ENCODE data around the gene XRRA1.

XRRA1 gene

DNA sequence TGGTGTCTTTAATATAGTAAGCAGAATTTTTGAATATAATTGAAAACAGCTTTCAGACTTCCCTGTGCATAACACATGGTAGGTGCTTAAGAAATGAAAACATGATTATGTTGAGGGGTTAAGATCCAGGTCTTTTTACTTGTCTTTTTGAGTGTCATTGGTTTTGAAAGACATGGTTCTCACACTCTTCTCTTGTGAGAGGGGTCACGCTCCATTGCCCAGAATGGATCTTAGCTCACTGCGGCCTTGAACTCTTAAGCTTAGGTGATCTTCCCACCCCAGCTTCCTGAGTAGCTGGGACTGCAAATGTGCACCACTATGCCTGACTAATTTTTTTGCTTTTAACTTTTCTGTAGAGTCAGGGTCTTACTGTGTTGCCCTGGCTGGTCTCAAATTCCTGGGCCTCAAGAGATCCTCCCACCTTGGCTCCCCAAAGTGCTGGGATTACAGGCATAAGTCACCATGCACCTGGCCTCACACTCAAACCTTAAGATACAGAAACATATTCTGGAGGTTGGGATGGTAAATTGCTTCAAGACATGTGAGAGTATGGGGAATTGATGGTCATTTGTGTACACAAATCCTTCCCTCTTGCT, 1.6 kb upstream of the XRRA1 start:
- no peak for DNase-seq

DNA sequence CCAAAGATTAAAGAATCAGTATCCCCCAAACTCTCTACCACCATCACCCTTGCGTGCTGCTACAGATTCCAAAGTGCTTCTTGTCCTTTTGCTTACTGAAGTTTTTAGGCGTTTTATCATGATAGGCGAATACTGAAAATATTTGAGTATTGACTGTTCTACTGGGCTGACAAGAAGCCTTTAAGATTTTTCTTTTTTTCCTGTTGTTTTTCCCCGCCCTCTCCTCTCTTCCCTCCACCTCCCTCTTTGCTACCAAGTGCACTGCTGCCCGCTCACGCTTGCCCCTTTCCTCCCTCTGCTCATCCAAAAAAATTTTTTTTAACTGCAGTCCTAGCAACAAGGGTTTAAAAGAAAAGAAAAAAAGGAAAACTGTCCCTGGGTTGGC, 854 bp upstream of the XRRA1 start:
- DNase-seq = peak; percentile 12

DNA sequence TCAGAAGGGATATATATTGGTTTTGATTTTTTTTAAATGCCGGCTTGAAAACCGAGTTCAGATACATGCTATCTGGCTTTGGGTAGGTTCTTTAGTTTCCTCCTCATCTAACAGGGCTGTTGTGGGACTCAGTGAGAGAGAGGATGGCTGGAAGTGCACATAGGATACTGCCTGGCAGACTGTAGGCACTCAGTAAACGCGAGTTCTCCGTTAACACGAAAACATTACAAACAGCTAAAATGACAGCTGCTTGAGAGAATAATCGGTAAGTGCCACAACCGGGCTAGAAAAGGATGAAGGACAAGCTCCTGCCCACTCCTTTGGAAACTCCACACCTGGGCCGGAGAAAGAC, 369 bp downstream of the XRRA1 start:
- no peak for DNase-seq

DNA sequence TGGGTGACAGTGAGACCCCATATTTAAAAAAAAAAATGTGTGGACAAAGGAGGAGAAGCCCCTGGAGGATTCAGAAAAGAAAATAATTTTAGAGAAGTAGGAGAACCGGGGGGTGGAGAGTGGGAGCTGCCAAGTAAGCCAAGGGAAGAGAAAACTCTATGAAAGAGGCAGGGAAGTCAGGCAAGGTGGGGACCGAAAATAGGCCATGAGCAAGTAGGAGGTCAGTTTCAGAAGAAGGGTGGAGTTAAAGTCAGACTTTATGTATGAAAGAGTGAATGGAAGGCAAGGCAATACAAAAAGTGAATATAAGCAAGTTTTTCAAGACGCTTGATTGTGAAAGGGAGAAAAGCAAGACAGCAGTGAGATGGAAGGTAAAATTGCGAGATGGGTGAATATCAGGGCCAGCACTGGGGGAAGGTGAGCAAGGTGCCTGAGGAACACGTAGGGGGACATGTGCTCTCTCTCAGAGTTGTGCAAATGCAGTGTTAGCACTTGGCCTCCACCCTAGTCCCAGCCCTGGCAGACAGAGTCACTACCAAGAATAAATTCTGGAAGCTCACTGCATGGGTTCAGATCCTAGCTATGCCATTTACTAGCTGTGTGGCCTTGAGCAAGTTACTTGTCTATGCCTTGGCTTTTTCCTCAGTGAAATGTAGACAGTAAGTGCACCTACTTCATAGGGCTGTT, 6.7 kb downstream of the XRRA1 start:
- no peak for DNase-seq

GRCh38 chr11:74941492-74941891, 7.4 kb downstream of the XRRA1 start:
- no peak for DNase-seq

- DNase-seq = no peak
Observed at GRCh38 chr11:74937696-74938475, 11.0 kb downstream of the XRRA1 start.

GRCh38 chr11:74936976-74937375, 11.9 kb downstream of the XRRA1 start:
- no peak for DNase-seq

GRCh38 chr11:74936087-74936486, 12.8 kb downstream of the XRRA1 start:
- DNase-seq = no peak

DNA sequence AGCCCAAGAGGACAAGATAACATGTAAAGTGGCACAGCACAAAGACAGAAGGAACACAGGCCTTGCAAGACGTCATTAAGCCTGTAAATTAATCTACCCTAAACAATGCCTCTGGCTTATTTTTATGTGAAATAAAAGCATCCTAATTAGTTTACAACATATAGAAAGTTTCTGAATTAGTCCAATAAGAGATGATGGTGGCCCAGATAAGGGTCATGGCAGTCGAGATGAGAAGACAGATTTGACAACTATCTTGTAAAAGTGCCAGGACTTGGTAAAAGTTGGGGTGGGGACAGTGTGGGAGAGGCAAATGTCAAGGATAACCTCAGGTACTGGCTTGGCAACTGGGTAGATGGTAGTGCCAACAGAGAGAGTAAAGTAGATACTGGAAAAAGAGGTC, 13.6 kb downstream of the XRRA1 start:
- DNase-seq = no peak

GRCh38 chr11:74933765-74934164, 15.1 kb downstream of the XRRA1 start:
- DNase-seq = no peak

DNA sequence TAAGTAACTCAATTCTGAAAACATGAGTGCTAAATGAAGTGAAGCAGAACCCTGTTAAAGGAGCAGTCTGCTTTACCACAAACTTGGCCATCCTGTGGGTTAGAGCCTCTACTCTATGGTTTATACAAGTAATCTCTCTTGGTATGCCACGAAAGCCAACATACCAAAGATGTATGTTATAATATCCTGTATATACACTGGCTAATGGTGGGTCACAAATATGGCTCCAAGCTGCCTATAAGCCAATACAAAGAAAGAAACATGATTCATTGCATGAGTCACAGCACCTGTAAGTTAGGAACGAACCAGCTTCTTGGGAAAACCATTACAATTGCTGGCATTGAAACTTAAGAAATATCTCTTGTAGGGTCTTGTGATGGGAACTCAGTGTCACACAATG, 16.1 kb downstream of the XRRA1 start:
- DNase-seq = no peak

- DNase-seq = no peak
Observed at GRCh38 chr11:74932169-74932568, 16.7 kb downstream of the XRRA1 start.

GRCh38 chr11:74929431-74930363, 19.2 kb downstream of the XRRA1 start:
- peak; percentile 88 for DNase-seq

DNA sequence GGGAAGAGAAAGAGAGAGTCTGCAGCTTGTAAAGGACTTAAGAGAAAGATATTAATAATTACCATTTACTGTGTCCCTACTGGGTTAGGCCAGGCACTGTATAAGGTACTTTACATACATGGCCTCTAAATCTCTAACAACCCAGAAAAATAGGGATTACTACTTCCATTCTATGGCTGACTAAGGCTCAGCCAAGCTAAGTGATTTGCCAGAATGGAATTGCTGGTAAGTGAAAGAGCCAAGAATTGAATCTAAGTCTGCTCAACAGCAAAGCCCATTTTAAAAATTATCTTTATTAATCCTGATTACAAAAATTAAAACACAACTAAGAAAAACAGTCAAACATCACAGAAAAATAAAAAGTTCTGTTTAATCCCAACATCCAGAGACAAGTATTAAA, 21.4 kb downstream of the XRRA1 start:
- DNase-seq = no peak

DNA sequence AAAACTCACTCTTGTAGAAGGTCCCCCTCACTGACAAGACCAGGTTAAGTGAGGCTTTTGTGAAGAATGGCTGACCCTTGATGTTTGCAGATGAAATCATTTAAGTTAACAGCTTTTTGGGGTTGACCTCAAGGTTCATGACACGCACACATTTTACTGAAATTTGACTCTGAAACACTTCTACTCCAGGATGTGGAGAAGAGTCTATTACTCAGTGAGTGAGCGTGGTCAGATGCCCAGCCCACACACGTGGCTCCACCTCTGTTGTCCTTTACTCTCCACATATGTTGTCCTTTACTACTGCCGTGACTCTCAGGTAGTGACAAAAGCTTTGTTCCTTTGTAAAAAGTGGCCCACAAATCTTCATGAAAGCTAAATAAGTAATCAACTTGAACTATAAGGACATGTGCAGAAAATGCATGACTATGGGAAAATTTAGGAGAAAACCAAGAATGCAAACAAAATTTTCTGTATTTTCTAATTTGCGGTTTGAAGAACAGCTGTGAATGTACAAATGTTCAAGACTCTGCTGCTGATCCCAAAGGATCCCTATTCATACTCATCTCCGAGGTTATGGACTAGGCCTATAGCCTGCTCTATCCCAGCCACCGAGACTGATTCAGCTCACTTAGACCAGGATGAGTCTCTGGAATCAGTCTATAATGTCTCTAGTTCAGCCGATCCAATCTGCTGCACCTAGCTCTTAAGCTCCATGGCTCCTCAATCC, 22.4 kb downstream of the XRRA1 start:
- no peak for DNase-seq

GRCh38 chr11:74925281-74925680, 23.6 kb downstream of the XRRA1 start:
- DNase-seq = no peak

- DNase-seq = no peak
Observed at GRCh38 chr11:74923125-74923524, 25.8 kb downstream of the XRRA1 start.

DNA sequence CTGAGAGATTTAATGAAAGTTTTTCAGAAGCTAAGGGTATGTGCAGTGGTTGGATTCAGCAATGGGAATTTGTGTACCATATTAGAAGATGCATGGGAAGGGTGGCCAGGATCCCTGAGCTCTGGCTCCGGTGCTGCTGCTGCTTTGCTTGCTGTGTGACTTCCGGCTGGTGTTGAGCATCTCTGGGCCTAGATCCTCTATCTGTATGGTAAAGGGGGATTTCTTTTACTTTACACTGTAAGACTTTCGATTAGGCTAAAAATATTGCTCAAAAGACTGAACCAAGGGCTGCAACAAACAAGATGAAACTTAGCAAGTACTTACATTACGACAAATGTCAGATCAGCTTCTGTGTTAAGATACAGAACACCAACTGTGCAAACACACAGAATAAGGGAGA, 39.1 kb downstream of the XRRA1 start:
- no peak for DNase-seq

- DNase-seq = no peak
Observed at GRCh38 chr11:74909385-74909784, 39.5 kb downstream of the XRRA1 start.

DNA sequence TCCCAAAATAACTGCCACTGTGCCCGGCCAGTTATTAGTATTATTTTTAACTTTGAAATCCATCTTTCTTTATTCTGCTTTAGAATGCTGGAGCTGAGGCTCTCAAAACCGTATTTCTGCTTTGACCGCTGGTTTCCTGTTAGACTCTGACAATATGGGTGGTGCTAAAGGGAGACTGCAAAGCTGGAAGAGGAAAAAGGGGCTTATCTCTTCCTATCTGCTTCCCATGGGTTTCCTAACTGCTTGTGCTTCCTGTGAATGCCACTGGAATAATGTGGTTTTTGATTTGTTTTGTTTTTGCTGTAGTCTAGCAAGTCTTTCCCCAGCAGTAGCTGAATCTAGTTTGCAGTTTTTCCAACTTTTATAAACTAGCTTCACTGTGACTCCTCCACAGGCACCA, 43.6 kb downstream of the XRRA1 start:
- DNase-seq = no peak

DNA sequence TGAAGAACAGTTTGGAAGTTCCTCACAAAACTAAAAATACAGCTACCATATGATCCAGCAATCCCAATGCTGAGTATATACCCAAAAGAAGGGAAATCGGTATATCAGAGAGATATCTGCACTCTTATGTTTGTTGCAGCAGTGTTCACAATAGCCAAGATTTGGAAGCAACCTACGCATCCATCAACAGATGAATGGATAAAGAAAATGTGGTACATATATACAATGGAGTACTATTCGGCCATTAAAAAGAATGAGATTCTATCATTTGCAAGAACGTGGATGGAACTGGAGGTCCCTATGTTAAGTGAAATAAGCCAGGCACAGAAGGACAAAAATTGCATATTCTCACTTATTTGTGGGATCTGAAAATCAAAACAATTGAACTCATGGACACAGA, 46.5 kb downstream of the XRRA1 start:
- DNase-seq = no peak

DNA sequence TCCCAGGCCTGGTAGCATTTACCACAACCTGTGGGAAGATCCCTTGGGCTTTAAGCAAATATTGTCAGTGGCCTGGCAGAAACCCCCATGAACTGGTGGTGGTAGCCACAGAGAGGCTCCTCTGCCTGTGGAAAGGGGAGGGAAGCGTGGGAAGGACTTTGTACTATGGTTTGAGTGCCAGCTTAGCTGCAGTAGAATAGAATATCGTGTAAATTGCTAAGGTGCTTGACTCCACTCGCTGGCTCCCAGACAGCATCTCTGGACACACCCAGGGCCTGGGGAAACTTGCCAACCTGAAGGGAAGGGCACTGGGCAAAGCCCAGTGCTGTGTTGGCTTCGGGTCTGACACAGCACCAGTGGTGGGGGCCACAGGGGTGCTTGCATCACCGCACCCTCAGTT, 52.6 kb downstream of the XRRA1 start:
- no peak for DNase-seq

All from RPMI8226 (cell line).